ENCODE results near the gene ISOC1. TPM values are rescaled to one million over a fixed set of nuclear protein-coding genes. Genes with fewer than 3 reads are reported as not detected.

Gene ISOC1
- total RNA-seq, 6 experiments from 2014 or later = 32.2 to 52.8 (median 44.4) TPM

DNA sequence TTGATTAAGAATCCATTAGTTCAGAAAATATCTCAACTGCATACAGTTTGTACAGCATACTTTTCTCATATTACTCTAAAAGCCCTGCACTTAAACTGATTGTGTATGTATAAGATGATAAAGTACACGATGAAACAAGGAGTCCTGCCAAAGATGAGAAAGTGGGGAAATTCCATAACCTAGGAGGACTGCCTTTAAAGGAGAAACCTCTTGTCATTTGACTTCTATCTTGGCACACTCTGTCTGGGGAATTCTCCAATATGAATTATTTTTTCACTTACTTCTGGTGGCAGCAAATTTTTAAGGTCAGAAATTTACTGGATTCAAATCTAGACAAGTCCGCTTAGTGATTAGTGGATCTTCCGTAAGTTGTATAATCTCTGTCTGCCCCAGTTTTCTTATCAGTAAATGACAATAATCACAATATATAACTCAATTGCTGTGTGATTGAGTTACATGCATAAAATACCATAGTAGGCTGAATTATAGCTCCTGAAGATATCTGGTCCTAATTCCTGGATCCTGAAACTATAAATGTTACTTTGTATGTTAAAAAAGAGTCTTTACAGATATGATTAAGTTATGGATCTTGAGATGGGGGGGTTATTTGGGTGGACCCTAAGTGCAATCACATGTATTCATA, 17.0 kb upstream of the ISOC1 start:
- intact Hi-C loops (cut with DNase I) = no loop called here
- Histone ChIP-seq H3K9me3 (no peaks in the 10 kb centered on the region), H3K27me3 (no peaks in the 10 kb centered on the region), H3K4me3 (no peak overlapping the region), H3K4me1 (no peaks in the 10 kb centered on the region), H3K27ac (no peak overlapping the region), H3K36me3 (no peaks in the 10 kb centered on the region)
- DNase-seq (no peak), ATAC-seq (no peak)
- TF ChIP-seq, protein P1, sequence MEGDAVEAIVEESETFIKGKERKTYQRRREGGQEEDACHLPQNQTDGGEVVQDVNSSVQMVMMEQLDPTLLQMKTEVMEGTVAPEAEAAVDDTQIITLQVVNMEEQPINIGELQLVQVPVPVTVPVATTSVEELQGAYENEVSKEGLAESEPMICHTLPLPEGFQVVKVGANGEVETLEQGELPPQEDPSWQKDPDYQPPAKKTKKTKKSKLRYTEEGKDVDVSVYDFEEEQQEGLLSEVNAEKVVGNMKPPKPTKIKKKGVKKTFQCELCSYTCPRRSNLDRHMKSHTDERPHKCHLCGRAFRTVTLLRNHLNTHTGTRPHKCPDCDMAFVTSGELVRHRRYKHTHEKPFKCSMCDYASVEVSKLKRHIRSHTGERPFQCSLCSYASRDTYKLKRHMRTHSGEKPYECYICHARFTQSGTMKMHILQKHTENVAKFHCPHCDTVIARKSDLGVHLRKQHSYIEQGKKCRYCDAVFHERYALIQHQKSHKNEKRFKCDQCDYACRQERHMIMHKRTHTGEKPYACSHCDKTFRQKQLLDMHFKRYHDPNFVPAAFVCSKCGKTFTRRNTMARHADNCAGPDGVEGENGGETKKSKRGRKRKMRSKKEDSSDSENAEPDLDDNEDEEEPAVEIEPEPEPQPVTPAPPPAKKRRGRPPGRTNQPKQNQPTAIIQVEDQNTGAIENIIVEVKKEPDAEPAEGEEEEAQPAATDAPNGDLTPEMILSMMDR (IDR thresholded peaks at IDR 0.05) = no peak
- no peak for TF ChIP-seq POLR2A (IDR thresholded peaks at IDR 0.05)
- WGBS (ENCODE audit: insufficient coverage, low coverage, low lambda C conversion rate, missing lambda C conversion rate) = 58% methylated on average over 3 of the region's 3 CpGs

DNA sequence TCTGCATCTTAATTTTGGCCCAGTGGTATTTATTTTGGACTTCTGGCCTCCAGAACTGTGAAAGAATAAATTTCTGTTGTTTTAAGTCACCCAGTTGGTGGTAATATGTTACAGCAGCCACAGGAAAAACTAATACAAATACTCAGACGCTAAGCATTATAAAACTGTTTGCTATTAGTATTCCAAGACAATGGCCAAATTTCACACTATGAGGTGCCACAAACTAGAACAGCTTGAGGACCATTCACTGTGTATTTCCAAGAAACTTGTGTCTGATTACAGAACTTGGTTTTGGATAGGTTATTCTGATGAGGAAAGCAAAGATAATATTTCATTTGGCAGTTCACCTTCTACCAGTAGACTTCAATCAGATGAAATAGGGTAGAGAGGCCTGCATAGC, 16.3 kb upstream of the ISOC1 start:
- ATAC-seq = no peak
- H3K36me3 ChIP-seq = no peaks in the 10 kb centered on the region
- H3K27ac ChIP-seq = no peak overlapping the region
- H3K27me3 ChIP-seq = no peaks in the 10 kb centered on the region
- no peak for DNase-seq
- H3K4me1 ChIP-seq = no peaks in the 10 kb centered on the region
- intact Hi-C loops (cut with DNase I) = no loop called here
- H3K4me3 ChIP-seq = no peak overlapping the region
- TF ChIP-seq, protein P1 (IDR thresholded peaks at IDR 0.05) = no peak
- no peak for TF ChIP-seq POLR2A (IDR thresholded peaks at IDR 0.05)
- no peaks in the 10 kb centered on the region for H3K9me3 ChIP-seq
- WGBS (ENCODE audit: insufficient coverage, low coverage, low lambda C conversion rate, missing lambda C conversion rate) = 67% methylated on average over 1 of the region's 1 CpG

DNA sequence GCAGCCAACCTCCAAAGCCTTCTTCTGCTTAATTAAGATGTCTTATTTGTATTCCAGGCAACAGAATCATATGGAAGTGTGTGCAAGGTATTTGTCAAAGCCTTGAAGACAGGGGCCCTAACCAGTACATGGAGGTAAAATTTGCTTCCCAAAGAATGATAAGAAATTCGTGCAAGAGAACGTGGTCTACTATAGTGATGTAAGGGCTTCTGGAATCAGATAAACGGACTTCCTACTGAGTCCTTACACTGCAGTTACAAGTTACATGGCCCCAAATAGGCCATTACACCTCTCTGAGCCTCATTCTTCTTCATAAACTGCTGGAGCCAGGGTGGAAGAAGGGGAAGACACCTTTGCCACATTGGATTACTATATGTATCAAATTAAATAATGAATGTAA, 15.9 kb upstream of the ISOC1 start:
- intact Hi-C loops (cut with DNase I) = no loop called here
- no peak for ATAC-seq

DNA sequence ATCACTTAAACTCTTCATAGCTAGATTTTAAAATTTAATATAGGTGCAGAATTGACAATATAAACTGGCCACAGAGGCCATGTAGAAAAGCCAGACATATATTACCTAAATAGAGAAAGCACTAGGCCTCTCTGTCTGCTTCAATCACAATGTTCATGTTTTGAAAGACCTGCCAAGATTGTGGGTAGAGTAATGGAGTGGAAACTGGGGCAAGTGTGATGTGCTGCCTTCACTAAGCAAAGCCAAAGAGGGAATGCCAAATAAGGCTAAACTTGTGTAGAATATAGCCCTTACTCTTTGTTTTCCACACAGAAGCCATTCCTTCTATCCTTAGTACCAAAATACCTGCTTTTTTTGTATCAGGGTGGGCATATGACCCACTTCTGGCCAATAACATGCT, 15.1 kb upstream of the ISOC1 start:
- TF ChIP-seq, protein P1 (IDR thresholded peaks at IDR 0.05) = no peak
- TF ChIP-seq POLR2A (IDR thresholded peaks at IDR 0.05) = no peak
- ATAC-seq (no peak), DNase-seq (no peak)
- no peak overlapping the region for H3K4me3 ChIP-seq
- no peaks in the 10 kb centered on the region for H3K27me3 ChIP-seq
- H3K36me3 ChIP-seq = no peaks in the 10 kb centered on the region
- no peaks in the 10 kb centered on the region for H3K9me3 ChIP-seq
- H3K4me1 ChIP-seq = no peaks in the 10 kb centered on the region
- no peak overlapping the region for H3K27ac ChIP-seq
- intact Hi-C loops (cut with DNase I) = no loop called here

More for the DNA sequence above, 15.9 kb upstream of the ISOC1 start:
- WGBS (ENCODE audit: insufficient coverage, low coverage, low lambda C conversion rate, missing lambda C conversion rate) = 48% methylated on average over 3 of the region's 3 CpGs
- H3K4me3 ChIP-seq = no peak overlapping the region
- no peaks in the 10 kb centered on the region for H3K27me3 ChIP-seq
- no peak for TF ChIP-seq POLR2A (IDR thresholded peaks at IDR 0.05)
- TF ChIP-seq, protein P1 (IDR thresholded peaks at IDR 0.05) = no peak
- H3K9me3 ChIP-seq = no peaks in the 10 kb centered on the region
- DNase-seq = no peak
- H3K27ac ChIP-seq = no peak overlapping the region
- no peaks in the 10 kb centered on the region for H3K4me1 ChIP-seq
- no peaks in the 10 kb centered on the region for H3K36me3 ChIP-seq

DNA sequence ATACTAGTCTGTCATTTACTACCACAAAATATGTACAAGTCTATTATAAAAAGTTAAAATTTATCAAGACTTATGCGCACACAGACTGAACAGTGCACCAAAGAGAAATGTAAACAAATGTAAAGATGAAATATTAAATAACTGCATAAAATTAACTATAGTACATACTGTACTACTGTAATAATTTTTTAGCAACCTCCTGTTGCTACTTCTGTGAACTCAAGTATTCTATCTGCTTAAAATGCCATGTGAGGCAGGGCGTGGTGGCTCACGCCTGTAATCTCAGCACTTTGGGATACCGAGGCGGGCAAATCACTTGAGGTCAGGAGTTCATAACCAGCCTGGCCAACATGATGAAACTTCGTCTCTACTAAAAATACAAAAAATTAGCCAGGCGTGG, 13.8 kb upstream of the ISOC1 start:
- no peaks in the 10 kb centered on the region for H3K27me3 ChIP-seq
- no peak overlapping the region for H3K27ac ChIP-seq
- no peak overlapping the region for H3K4me3 ChIP-seq
- TF ChIP-seq, protein P1 (IDR thresholded peaks at IDR 0.05) = no peak
- TF ChIP-seq POLR2A (IDR thresholded peaks at IDR 0.05) = no peak
- no peaks in the 10 kb centered on the region for H3K9me3 ChIP-seq
- intact Hi-C loops (cut with DNase I) = no loop called here
- H3K36me3 ChIP-seq = no peaks in the 10 kb centered on the region
- H3K4me1 ChIP-seq = no peaks in the 10 kb centered on the region
- no peak for ATAC-seq
- 77% methylated on average over 7 of the region's 7 CpGs for WGBS (ENCODE audit: insufficient coverage, low coverage, low lambda C conversion rate, missing lambda C conversion rate)
- DNase-seq = no peak
